Measurements from ENCODE around the gene CDC42BPB.

The CDC42BPB gene

DNA sequence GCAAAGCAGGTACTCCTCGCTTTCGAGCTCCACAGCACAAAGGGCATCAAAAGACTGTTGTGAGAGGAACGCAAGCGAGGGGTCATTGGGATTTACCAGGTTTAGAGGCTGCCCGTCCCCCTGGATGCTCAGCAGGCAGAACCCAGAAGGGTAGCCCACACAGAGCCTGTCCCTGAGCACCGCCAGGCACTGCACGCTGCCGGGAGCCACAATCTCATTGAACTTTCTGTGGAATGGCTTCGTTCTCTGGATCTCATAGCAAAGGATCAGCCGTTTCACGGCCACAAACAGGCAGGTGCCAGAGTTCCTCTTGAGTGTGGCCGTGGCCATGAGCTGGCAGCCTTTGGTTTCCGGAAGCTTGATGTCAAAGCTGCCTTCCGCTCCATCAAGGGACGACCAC lies 113.4 kb downstream of the CDC42BPB start:
- no peak overlapping the region for H2AFZ ChIP-seq (ENCODE audit: low read depth, low read length)
- no peak overlapping the region for H3K4me3 ChIP-seq (ENCODE audit: low read length)
- H3K27ac ChIP-seq (ENCODE audit: low read length), result no peak overlapping the region
- no peak overlapping the region for H3K9ac ChIP-seq (ENCODE audit: low read length)
- no peak overlapping the region for H3K4me2 ChIP-seq (ENCODE audit: low read length)
- H3K9me3 ChIP-seq (ENCODE audit: insufficient read depth, low read length), result no peaks in the 10 kb centered on the region
- H3K79me2 ChIP-seq (ENCODE audit: low read length), result no peaks in the 10 kb centered on the region
- TF ChIP-seq EZH2phosphoT487 (IDR thresholded peaks at IDR 0.05; ENCODE audit: low read depth), result no peak
- TF ChIP-seq, protein P1, sequence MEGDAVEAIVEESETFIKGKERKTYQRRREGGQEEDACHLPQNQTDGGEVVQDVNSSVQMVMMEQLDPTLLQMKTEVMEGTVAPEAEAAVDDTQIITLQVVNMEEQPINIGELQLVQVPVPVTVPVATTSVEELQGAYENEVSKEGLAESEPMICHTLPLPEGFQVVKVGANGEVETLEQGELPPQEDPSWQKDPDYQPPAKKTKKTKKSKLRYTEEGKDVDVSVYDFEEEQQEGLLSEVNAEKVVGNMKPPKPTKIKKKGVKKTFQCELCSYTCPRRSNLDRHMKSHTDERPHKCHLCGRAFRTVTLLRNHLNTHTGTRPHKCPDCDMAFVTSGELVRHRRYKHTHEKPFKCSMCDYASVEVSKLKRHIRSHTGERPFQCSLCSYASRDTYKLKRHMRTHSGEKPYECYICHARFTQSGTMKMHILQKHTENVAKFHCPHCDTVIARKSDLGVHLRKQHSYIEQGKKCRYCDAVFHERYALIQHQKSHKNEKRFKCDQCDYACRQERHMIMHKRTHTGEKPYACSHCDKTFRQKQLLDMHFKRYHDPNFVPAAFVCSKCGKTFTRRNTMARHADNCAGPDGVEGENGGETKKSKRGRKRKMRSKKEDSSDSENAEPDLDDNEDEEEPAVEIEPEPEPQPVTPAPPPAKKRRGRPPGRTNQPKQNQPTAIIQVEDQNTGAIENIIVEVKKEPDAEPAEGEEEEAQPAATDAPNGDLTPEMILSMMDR (IDR thresholded peaks at IDR 0.05; ENCODE audit: low read depth, low read length), result no peak
- H3K36me3 ChIP-seq (replicated peaks; ENCODE audit: low read depth, low read length), result no peaks in the 10 kb centered on the region
- H3K27me3 ChIP-seq (ENCODE audit: low read depth, low read length), result 0 out of 2 replicates have a peak, but pooled peaks cover 6% of the 10 kb centered on the region
- peaks cover 32% of the 10 kb centered on the region for H3K4me1 ChIP-seq (ENCODE audit: low read length)
- H4K20me1 ChIP-seq (ENCODE audit: insufficient read depth, low read length), result no peaks in the 10 kb centered on the region

DNA sequence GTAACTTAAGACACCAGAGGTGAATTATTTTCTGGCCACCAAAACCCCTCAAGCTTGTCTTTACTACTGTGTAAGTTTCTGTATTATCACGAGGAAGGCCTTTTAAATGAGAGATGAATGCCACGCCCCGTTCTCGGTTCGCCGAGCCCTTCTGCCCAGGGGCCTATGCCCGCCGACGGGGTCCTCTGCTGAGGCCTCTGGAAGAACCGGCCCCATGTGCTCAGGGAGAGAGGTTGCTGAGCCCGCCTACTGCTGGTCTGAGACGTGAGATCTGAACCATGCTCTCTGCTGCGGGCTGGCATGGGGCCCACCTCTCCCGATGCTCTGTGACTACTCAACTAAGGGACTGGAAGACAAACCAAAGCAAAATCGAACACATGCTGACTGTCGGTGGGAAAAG lies 113.9 kb downstream of the CDC42BPB start:
- TF ChIP-seq EZH2phosphoT487 (IDR thresholded peaks at IDR 0.05; ENCODE audit: low read depth), result no peak
- TF ChIP-seq, protein P1 (IDR thresholded peaks at IDR 0.05; ENCODE audit: low read depth, low read length), result no peak
- Histone ChIP-seq H3K9ac (ENCODE audit: low read length) (no peak overlapping the region), H3K79me2 (ENCODE audit: low read length) (no peaks in the 10 kb centered on the region), H3K27me3 (ENCODE audit: low read depth, low read length) (0 out of 2 replicates have a peak, but pooled peaks cover 6% of the 10 kb centered on the region), H3K4me2 (ENCODE audit: low read length) (no peak overlapping the region), H3K4me3 (ENCODE audit: low read length) (no peak overlapping the region), H3K36me3 (replicated peaks; ENCODE audit: low read depth, low read length) (no peaks in the 10 kb centered on the region), H3K27ac (ENCODE audit: low read length) (no peak overlapping the region), H4K20me1 (ENCODE audit: insufficient read depth, low read length) (no peaks in the 10 kb centered on the region), H3K9me3 (ENCODE audit: insufficient read depth, low read length) (no peaks in the 10 kb centered on the region), H2AFZ (ENCODE audit: low read depth, low read length) (no peak overlapping the region), H3K4me1 (ENCODE audit: low read length) (peaks cover 27% of the 10 kb centered on the region)

DNA sequence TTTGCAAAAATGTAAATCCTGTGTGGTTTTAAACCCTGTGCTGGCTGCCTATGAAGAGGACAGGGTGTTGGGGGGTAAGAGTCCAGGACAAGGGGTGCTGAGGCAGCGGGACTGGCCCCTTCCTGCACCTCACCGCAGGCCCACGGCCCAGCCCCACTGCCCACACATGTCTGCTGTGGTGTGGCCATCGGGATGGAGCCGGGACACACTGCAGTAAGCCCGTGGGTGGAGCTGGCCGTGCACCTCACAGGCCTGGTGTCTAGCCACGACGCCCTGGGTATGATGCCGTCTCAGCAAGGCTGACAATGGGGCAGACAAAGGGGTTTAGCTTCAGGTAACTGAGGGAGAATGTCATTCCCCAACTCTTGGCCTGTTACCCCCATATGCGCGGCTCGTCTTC lies 115.3 kb downstream of the CDC42BPB start:
- Histone ChIP-seq H4K20me1 (ENCODE audit: insufficient read depth, low read length) (no peaks in the 10 kb centered on the region), H3K4me1 (ENCODE audit: low read length) (peaks cover 22% of the 10 kb centered on the region), H3K27ac (ENCODE audit: low read length) (no peak overlapping the region), H3K36me3 (replicated peaks; ENCODE audit: low read depth, low read length) (no peaks in the 10 kb centered on the region), H3K9ac (ENCODE audit: low read length) (no peak overlapping the region), H3K4me2 (ENCODE audit: low read length) (peak overlapping the region; percentile 32; the same call in 1 of the 2 replicates), H3K4me3 (ENCODE audit: low read length) (no peak overlapping the region), H3K79me2 (ENCODE audit: low read length) (no peaks in the 10 kb centered on the region), H3K9me3 (ENCODE audit: insufficient read depth, low read length) (no peaks in the 10 kb centered on the region), H2AFZ (ENCODE audit: low read depth, low read length) (no peak overlapping the region), H3K27me3 (ENCODE audit: low read depth, low read length) (0 out of 2 replicates have a peak, but pooled peaks cover 6% of the 10 kb centered on the region)
- TF ChIP-seq, protein P1 (IDR thresholded peaks at IDR 0.05; ENCODE audit: low read depth, low read length), result no peak
- TF ChIP-seq EZH2phosphoT487 (IDR thresholded peaks at IDR 0.05; ENCODE audit: low read depth), result no peak

DNA sequence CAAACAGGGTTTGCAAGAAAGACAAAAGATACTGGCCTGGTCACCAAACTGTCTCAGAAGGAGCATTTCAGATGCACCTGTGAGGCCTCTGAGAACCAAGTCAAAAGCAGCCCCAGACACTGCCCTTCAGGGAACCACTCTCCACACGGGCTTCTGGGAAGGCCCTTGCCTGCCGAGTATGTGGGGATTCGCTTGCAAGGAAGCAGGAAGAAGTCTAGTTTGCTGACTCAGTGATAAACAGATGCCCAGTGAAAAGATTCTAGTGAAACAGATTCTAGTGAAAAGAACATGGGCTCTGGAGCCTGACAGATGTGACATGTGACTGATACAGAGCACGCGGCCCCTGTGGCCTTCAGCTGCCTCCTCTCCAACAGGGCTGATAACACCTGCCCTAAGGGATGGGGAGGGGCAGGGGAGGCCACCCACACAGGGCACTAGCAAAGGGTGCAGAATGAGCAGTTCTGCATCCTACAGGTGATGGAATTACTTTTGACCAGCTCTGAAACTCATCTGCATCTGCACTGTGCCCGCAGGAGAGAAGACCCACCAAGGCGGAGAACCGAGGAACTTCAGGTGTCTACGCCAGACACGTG lies 115.8 kb downstream of the CDC42BPB start:
- no peaks in the 10 kb centered on the region for H3K36me3 ChIP-seq (replicated peaks; ENCODE audit: low read depth, low read length)
- no peak overlapping the region for H3K9ac ChIP-seq (ENCODE audit: low read length)
- TF ChIP-seq, protein P1 (IDR thresholded peaks at IDR 0.05; ENCODE audit: low read depth, low read length), result no peak
- TF ChIP-seq EZH2phosphoT487 (IDR thresholded peaks at IDR 0.05; ENCODE audit: low read depth), result no peak

More for the DNA sequence above, 115.8 kb downstream of the CDC42BPB start:
- peak overlapping the region; percentile 32 for H3K4me2 ChIP-seq (ENCODE audit: low read length)
- H3K4me3 ChIP-seq (ENCODE audit: low read length), result no peak overlapping the region
- peaks cover 18% of the 10 kb centered on the region for H3K4me1 ChIP-seq (ENCODE audit: low read length)
- no peaks in the 10 kb centered on the region for H3K79me2 ChIP-seq (ENCODE audit: low read length)
- H3K27me3 ChIP-seq (ENCODE audit: low read depth, low read length), result 0 out of 2 replicates have a peak, but pooled peaks cover 6% of the 10 kb centered on the region
- H4K20me1 ChIP-seq (ENCODE audit: insufficient read depth, low read length), result no peaks in the 10 kb centered on the region
- H3K9me3 ChIP-seq (ENCODE audit: insufficient read depth, low read length), result no peaks in the 10 kb centered on the region
- H2AFZ ChIP-seq (ENCODE audit: low read depth, low read length), result no peak overlapping the region; the same call in 1 of the 2 replicates
- no peak overlapping the region for H3K27ac ChIP-seq (ENCODE audit: low read length)

Measured in OCI-LY3 (cell line).